Skeletal muscle cell (primary cell): ENCODE data around the gene TLR6.
"Not testable (repeated sequence)": the region's sequence is repeated elsewhere in the genome, so short reads cannot be mapped to it uniquely, and the experiment has no call there.

ENCODE experiments used
- DNase-seq: peaks from one replicate; pipeline ENCODE4 v3.0.0-alpha.2; 2010; ENCODE audit warnings: low read depth
- H3K4me3 ChIP-seq: 2 replicates; pipeline ENCODE4 v1.5.1; 2011; ENCODE audit warnings: low read depth, mild to moderate bottlenecking, control low read depth, low read length, moderate library complexity

The TLR6 gene

GRCh38 chr4:38831653-38832052 is 25.0 kb downstream of the TLR6 start:
- no peak overlapping the region for H3K4me3 ChIP-seq
- DNase-seq = no peak

GRCh38 chr4:38829237-38829636 is 27.4 kb downstream of the TLR6 start:
- DNase-seq = no peak

GRCh38 chr4:38823766-38824165 is 32.9 kb downstream of the TLR6 start:
- no peak overlapping the region for H3K4me3 ChIP-seq
- no peak for DNase-seq

More at GRCh38 chr4:38829237-38829636, 27.4 kb downstream of the TLR6 start:
- no peak overlapping the region for H3K4me3 ChIP-seq

- no peak overlapping the region for H3K4me3 ChIP-seq
- no peak for DNase-seq
Observed at GRCh38 chr4:38822748-38823303, 33.8 kb downstream of the TLR6 start.

- no peak for DNase-seq
- no peak overlapping the region for H3K4me3 ChIP-seq
Observed at GRCh38 chr4:38821739-38822138, 34.9 kb downstream of the TLR6 start.

GRCh38 chr4:38820329-38821061 is 36.1 kb downstream of the TLR6 start:
- no peak overlapping the region for H3K4me3 ChIP-seq
- no peak for DNase-seq

DNA sequence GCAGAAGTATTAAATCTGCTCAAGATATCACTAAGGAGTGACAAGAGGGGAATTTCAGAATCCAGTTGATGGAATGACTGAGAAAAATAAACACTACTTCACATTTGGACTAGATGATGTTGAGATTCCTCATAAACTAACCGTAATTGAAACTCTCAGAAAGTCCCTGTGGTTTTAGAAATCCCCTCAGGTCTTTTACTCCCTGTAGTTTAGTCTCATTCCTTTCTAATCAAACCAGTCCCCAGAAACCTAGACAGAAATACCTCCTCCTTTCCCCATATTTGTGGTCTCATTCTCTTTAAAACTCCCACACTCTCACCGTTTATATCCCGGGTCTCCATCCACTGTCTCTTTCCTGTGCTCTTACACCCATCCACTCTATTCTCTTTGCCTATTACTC is 37.0 kb downstream of the TLR6 start:
- no peak overlapping the region for H3K4me3 ChIP-seq
- DNase-seq = no peak

DNA sequence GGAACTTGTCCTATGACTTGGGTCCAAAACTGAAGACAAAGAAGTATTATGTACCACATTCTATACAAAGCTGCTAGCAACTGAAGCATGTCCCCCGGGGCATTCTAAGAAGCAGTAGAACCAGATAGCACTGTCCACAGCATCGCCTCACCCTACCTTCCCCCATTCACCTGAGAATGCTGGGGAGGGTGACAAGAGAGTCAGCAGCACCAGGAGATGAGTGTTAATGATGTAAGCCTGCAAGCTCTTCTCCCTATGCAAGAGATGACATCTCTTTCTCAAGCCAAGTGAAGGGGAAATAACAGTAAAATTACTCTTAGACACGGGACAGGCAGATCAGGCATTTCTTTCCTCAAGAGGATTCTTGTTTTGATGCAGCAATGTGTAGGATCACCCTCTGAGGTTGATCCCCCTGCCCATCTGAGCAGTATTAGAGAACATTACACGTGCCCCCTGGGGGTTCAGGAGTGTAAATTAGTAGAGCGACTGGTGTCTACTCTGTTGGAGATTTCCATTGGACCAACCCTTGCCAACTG is 38.1 kb downstream of the TLR6 start:
- no peak overlapping the region for H3K4me3 ChIP-seq
- DNase-seq = no peak

GRCh38 chr4:38815885-38816782 is 40.5 kb downstream of the TLR6 start:
- DNase-seq = no peak
- H3K4me3 ChIP-seq = no peak overlapping the region

- DNase-seq = no peak
- no peak overlapping the region for H3K4me3 ChIP-seq
Observed at GRCh38 chr4:38814386-38814785, 42.2 kb downstream of the TLR6 start.

DNA sequence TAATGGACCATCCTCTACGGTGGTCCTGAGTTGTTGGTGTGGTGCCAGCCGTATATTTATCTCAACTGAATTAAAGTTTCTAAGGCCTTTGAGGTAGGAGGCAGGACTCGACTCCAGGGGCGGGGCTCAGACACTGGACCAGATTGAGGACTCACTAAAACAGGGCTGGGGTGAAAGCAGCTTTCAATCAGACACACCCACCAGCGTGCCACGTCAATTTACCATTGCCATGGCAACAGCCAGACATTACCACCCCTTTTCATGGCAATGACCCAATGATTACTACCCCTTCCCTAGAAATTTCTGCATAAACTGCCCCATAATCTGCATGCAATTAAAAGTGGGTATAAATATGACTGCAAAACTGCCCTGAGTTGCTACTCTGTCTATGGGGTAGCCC is 45.3 kb downstream of the TLR6 start:
- H3K4me3 ChIP-seq = no peak overlapping the region
- no peak for DNase-seq

DNA sequence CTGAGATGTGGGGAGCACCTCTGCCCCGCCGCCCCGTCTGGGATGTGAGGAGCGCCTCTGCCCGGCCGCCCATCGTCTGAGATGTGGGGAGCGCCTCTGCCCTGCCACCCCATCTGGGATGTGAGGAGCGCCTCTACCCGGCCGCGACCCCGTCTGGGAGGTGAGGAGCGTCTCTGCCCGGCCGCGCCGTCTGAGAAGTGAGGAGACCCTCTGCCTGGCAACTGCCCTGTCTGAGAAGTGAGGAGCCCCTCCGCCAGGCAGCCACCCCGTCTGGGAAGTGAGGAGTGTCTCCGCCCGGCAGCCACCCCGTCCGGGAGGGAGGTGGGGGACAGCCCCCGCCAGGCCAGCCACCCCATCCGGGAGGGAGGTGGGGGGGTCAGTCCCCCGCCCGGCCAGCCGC is 49.2 kb downstream of the TLR6 start:
- not testable (repeated sequence) for DNase-seq, H3K4me3 ChIP-seq

- H3K4me3 ChIP-seq, DNase-seq: not testable (repeated sequence)
Observed at GRCh38 chr4:38806251-38806650, 50.4 kb downstream of the TLR6 start.

DNA sequence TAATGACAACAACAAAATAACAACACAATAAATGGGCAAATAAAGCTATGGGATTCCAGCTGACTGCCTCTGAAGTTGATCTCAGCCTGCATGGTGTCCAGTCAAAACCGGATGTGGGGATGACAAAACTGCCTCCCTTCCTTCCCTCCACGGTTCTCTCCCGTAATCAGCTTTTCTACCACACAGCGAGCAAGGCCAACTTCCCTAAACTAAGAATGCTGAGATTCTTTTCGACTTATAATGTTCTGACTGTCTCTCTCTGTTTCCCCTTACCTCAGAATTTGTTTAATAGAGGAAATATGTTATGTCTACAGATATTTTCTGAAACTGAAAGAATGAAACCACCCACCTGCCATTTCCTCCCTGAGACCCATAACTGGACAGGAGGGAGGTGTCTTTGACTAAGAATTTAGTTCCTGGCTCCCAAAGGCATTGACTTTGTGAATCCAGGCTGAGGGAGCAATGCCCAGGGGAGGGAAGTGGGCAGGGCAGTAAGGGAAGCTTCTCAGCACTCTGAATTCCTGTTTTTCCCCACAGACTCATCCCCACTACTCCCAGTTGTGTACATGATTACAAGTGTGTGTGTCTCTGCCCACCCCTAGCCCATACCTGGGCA is 51.0 kb downstream of the TLR6 start:
- no peak overlapping the region for H3K4me3 ChIP-seq
- DNase-seq = no peak

DNA sequence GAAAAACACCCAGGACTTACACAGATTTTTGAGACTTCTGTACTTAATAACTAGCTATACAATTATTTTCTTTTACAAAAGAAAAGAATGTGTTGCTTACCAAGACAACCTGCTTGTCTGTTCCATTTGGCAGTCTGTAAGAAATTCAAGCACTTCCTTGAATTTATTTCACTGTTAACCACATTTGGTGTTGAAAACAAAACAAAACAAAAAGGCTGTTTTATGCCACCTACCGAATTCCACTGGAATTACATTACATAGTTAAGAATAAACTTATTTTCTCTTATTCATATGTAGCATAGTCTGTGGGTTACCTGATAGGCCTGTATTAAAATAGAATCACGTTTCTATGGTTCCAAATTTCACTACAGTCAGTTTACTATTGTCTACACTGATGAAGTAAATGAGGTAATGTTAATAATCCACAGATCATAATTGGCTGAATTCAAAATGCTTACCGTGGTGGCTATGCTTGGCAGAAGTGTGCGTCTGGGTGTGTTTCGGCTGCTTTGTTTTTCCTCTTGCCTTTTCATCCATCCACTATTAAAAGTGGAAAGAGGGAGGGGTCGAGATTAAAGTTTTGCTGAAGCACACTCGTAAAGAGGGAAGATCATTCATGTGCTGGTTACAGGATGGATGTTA is 51.8 kb downstream of the TLR6 start, which contains the start of gene TLR1:
TLR1 (minus strand) TSS at position 138 of the 642 bp plus-strand sequence. CDS start 5,960 bp downstream, outside the sequence.
- DNase-seq = peak; percentile 21
- no peak within 1 kb of the TSS for H3K4me3 ChIP-seq

GRCh38 chr4:38803833-38804653 is 52.6 kb downstream of the TLR6 start:
- DNase-seq = no peak
- no peak overlapping the region for H3K4me3 ChIP-seq

DNA sequence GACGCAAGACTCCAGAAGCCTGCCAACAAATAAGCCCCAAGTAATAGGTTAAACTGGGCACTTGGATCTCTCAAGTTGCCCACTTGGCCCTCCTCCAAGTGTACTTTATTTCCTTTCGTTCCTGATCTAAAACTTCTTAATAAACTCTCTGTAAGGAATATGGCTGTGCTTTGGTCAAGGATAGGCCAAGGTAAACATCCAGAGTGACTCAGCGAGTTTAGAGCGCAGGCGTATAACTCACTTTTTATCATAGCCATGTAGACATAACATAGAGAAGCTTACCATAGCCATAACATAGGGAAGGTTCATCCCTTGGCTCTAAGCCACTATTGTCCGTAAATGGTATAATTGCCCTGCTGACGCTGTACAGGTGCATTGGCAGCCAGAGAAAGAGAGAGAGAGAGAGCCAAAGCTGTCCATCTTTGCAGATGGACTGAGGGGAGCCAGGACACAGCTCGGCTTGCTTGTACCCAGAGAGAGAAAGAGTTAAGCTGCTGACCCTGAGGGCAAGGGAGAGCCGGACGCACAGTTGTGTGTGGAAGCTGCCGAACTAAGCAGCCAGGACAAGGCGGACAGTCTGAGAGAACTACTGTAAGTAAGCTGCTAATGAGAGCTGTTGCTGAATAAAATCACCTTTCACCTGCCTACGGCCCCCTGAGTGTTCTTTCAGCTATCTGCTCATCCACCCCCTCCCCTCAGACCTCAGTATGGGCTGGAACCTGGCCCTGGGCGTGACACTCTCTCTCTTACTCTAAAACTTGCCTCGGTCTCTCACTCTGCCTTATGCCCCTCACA is 53.9 kb downstream of the TLR6 start:
- no peak overlapping the region for H3K4me3 ChIP-seq
- DNase-seq = no peak
